Activated naive CD4-positive, alpha-beta T cell treated with Interleukin-2 at 50 U/mL for 16 hours (primary cell): ENCODE results near the gene TFIP11.
"Not testable (repeated sequence)": the region's sequence is repeated elsewhere in the genome, so short reads cannot be mapped to it uniquely, and the experiment has no call there.

Experiments used
- DNase-seq: peaks from one replicate; pipeline ENCODE4 v3.0.0-alpha.2; 2020

TFIP11 gene

GRCh38 chr22:26540119-26540518 is 27.8 kb upstream of the TFIP11 start:
- no peak for DNase-seq

- DNase-seq, result no peak
Measured at GRCh38 chr22:26536762-26537134, 24.5 kb upstream of the TFIP11 start.

DNA sequence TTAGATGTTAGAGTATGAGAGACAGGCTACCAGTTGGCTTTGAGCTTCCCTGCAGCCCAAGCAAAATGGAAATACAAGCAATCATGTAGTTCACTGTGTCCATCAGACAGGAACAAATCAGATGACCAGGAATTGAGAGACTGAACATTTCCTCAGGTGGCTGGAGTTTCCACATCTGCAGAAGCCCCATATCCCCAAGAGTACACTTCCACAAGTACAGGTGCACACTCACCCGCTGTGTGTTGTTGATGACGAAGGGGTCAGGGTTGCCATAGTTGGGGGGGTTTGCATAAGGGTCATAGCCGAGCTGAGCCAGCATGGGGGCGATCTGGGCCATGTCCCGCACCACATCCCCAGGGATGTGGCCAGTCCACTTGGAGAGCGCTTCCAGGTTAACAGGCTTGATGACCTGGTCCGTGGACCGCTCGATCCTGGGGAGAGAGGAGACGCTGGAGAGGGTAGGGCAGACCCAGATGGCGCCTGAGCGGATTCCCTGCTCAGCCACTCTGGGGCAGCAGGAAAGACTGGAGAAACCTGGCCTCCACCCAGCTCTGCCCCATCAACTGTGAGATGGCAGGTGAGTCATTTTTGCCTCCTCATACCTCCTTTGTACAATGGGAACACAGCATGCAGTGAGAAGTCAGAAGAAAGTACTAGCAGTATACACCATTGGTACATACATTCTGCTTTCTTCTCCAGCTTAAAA is 23.9 kb upstream of the TFIP11 start:
- no peak for DNase-seq

GRCh38 chr22:26535603-26535908 is 23.3 kb upstream of the TFIP11 start:
- no peak for DNase-seq

GRCh38 chr22:26534874-26535602 is 22.8 kb upstream of the TFIP11 start:
- DNase-seq, result no peak

DNA sequence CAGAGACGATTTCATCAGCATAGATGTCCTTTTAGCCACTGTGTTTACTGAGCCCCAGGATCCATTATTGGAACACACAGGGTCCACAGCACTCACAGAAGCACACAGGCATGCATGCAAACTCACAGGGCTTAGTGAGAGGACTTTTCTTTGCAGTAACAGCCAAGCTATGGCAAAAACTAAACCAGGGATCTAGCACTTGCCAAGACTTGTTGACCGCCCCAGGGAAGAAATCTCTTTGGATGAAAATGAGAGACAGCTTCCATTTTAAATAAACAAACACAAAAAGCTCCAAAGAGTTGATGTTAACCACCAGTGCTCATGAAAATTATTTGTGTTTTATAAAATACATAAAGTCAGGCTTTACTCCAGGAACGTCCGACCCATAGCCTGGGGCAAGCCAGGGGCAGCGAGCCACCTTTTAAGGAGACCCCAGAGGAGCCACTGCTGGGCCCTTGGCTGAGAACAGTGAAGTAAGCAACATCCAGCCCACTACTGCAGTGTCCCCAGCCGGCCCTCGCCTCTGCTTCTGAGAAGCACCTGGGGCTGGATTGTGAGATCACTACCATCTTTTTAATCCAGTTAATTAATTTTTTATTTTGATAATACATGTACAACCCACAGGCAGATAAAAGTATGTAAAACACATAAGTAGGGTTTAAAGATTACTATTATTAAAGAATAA is 22.0 kb upstream of the TFIP11 start:
- no peak for DNase-seq

DNA sequence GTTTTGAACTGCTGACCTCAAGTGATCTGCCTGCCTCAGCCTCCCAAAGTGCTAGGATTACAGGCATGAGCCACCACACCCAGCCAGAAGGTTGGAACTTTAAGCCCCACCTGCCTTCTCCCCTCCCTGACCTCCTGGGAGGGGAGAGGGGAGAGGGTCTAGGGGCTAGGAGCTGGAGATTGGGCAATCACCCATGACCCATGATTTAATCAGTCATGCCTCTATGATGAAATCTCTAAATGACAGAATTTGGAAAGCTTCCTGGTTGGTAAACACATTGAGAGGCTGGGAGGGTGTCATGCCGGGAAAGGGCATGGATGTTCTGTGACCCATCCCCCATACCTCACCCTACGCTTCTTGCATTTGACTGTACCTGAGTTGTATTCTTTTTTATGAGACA is 17.1 kb upstream of the TFIP11 start:
- no peak for DNase-seq

- not testable (repeated sequence) for DNase-seq
Measured at GRCh38 chr22:26528518-26528917, 16.2 kb upstream of the TFIP11 start.

- DNase-seq, result no peak
Measured at GRCh38 chr22:26527574-26528465, 15.5 kb upstream of the TFIP11 start.

DNA sequence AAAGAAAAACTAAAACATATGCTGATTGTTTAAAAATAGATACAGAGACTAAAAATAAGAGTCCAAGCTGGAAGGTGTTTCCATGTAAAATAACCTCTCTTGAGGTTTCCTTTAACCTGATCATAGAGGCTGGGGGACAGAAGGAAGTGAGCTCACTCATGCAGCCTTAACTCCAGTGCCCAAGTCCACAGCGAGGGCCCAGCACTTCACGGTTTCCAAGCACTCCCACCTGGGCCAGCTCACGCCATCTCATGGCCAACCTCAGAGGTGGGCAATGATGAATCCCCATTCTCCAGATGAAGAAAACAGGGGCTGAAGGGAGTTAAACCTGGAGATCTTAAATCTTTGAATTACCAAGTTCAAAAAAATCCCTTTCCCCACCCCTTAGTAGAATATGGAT is 14.9 kb upstream of the TFIP11 start:
- no peak for DNase-seq

DNA sequence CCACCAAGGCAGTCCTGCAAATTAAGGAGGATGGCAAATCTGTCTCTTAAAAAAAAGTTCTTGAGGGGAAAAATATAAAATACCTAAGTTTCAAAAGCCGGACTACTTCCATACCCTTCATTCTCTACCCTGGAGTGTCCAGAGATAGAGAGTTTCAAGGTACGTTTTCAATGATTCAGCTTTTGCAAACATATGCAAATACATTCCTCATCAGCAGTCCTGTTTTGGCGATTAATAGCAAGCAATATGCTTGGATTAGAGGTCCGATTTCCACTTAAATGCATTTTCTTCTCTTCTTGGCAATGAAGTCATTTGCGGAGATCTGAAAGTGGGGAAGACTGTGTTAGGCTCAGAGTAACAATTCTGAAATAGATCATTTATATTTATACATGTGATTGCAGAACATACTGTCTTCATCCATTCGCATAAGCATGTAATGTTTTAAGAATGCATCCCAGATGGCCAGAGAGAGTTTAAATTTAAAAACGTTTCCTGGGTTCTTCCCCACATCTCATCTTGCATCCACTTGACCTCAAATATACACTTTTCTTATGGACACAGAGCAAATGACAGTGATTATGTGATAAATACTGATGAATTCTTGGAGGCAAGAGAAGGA is 13.8 kb upstream of the TFIP11 start:
- no peak for DNase-seq

GRCh38 chr22:26524870-26525269 is 12.6 kb upstream of the TFIP11 start:
- DNase-seq, result no peak

DNA sequence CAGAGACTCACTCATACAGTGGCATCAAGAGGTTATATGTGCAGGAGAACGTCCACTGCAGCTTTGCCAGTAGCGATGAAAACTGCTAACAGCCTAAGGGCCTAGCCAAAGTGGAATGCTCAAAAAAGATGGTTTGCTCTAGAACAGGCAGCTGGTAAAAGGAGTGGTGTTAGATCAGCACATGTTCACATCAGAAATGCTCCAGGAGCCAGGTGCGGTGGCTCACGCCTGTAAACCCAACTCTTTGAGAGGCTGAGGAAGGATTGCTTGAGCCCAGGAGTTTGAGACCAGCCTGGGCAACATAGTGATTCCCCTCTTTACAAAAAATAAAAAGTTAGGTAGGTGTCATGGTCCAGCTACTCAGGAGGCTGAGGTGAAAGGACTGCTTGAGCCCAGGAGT is 10.3 kb upstream of the TFIP11 start:
- no peak for DNase-seq

- DNase-seq, result no peak
Measured at GRCh38 chr22:26522012-26522411, 9.7 kb upstream of the TFIP11 start.

GRCh38 chr22:26517429-26517828 is 5.2 kb upstream of the TFIP11 start:
- DNase-seq, result no peak

DNA sequence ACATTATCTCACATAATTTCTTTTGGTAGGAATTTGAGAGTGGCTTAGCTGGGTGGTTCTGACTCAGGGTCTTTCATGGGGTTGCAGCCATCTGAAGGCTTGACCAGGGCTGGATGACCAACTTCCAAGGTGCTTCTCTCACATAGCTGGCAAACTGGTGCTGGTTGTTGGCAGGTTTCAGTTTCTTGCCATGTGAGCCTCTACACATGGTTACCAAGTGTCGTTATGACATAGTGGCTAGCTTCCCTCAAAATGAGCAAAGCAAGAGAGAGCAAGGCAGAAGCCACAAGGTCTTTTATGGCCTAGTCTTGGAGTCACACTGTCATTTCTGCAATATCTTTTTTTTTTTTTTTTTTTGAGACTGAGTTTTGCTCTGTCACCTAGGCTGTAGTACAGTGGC is 4.2 kb upstream of the TFIP11 start:
- DNase-seq, result no peak

DNA sequence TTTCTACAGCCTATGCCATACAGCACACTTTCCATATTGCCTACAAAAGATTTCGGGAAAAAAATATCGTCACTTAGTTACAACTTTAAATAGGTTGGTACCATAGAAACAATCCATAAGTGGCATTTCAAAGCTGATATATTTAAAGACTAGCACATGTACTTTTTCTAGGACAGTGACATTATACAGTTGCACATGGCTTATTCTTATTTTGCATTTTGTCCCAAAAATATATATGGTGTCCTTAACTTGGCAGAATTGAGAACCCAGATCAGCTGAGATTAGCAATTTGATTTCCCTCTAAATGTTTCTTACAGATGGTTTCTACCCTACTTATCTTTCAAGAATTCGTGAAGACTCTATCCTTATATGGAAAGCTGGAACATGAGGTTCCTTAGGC is 3.7 kb upstream of the TFIP11 start:
- DNase-seq, result no peak

- DNase-seq, result no peak
Measured at GRCh38 chr22:26514419-26515161, 2.3 kb upstream of the TFIP11 start.

DNA sequence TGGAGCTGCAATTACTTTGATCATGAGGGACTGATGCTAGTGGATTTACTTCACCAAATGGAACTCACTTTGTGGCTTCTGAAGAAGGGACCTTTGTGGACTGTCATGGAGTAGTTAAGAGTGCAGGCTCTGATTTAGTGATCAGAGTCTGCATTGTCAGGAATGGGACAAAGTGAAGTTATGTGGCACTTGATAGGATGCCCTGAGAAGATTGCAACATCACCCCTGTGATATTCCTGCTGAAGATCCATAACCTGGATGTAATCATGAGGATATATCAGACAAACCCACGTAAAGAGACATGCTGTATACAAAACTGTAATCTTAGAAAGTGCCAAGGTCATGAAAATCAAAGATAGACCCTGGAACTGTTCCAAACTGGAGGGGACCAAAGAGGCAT is 1.6 kb upstream of the TFIP11 start:
- no peak for DNase-seq

DNA sequence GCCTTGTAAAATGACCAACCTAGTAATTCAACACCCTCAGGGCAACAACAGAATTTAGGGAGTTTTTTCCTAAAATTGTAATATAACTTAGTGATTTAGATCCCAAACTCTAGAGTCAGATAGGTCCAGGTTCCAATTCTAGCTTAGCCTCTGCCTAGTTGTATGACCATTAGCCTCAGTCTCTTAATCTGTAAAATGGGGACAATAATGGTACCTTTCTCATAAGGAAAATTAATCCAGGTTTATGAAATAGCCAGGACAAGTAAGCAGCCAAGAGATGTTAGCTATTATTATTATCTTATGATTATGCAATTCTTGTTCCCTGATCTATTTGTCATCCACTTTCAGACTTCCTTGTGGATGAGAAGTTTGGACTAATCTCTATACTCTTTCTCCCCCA is 4.1 kb downstream of the TFIP11 start:
- DNase-seq, result no peak

DNA sequence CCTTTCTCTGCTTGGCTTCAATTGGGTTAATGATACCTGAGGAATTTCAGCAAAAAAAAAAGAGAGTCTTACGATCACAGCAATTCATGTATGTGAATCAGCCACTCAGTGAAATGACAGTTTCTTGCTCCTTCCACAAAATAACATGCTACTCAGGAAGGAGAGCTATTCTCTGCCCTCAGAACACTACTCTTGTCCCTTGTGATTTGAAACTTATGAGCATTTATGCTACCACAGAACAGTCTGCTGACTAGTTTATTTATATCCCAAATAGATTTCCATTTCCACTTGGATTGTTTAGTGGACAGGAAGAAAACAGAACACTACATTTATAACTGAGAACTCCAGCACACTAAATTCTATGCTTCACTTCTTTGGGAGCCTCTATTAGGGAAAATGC is 8.5 kb downstream of the TFIP11 start:
- no peak for DNase-seq
